Neural cell (in vitro differentiated cells): ENCODE data around the gene TSPOAP1.

Experiments
- CTCF ChIP-seq: fragments of 450-650 bp; IDR thresholded peaks from 2 replicates; pipeline ENCODE4 v1.5.1; 2014; ENCODE audit warnings: antibody characterized with exemption, mild to moderate bottlenecking, moderate library complexity; ENCODE audit not compliant: poor library complexity, severe bottlenecking
- EP300 ChIP-seq: fragments of 450-650 bp; conservative IDR thresholded peaks from 2 replicates; pipeline ENCODE4 v1.6.1; 2014; ENCODE audit warnings: antibody characterized with exemption, mild to moderate bottlenecking, moderate library complexity; ENCODE audit not compliant: poor library complexity, severe bottlenecking
- EZH2 ChIP-seq: fragments of 200-600, 300-800 bp; shearing (Covaris generic), sonication (generic); IDR thresholded peaks from 2 replicates; pipeline ENCODE4 v1.6.1; 2014; ENCODE audit warnings: antibody characterized with exemption, low read length, borderline replicate concordance, mild to moderate bottlenecking; ENCODE audit not compliant: insufficient read depth, poor library complexity, severe bottlenecking
- POLR2AphosphoS5 ChIP-seq: IDR thresholded peaks from 2 replicates; pipeline ENCODE4 v1.6.1; 2012
- REST ChIP-seq: IDR thresholded peaks from 2 replicates; pipeline ENCODE4 v1.6.1; 2012; ENCODE audit warnings: borderline replicate concordance

GRCh38 chr17:58284613-58285421 is 43.8 kb downstream of the TSPOAP1 start:
- no peak for TF ChIP-seq EZH2
- no peak for TF ChIP-seq CTCF
- TF ChIP-seq POLR2AphosphoS5: no peak
- TF ChIP-seq REST: no peak
- no peak for TF ChIP-seq EP300
